ENCODE data around the gene ITM2B.
A peak's percentile ranks its signal among the peaks of the same experiment; 100 is the strongest.
"Not testable (repeated sequence)": the region's sequence is repeated elsewhere in the genome, so short reads cannot be mapped to it uniquely, and the experiment has no call there.

Gene ITM2B

GRCh38 chr13:48233046-48233888, at the start of gene ITM2B:
TSS of gene ITM2B (plus strand) at chr13:48233206. CDS start at chr13:48233361, 155 bp downstream.
- DNase-seq: peak; percentile 64 to 69

- DNase-seq: no peak
These were observed 48.7 kb upstream of the ITM2B start for GRCh38 chr13:48184260-48184659.

GRCh38 chr13:48185018-48185417, 48.0 kb upstream of the ITM2B start:
- DNase-seq: no peak

- DNase-seq: no peak
These were observed 46.3 kb upstream of the ITM2B start for GRCh38 chr13:48186722-48187121.

GRCh38 chr13:48188131-48188530, 44.9 kb upstream of the ITM2B start:
- DNase-seq: no peak

GRCh38 chr13:48188601-48189000, 44.4 kb upstream of the ITM2B start:
- no peak for DNase-seq

GRCh38 chr13:48189171-48189570, 43.8 kb upstream of the ITM2B start:
- DNase-seq: no peak

- DNase-seq: no peak
These were observed 40.5 kb upstream of the ITM2B start for GRCh38 chr13:48192411-48192935.

- DNase-seq: no peak
These were observed 38.6 kb upstream of the ITM2B start for GRCh38 chr13:48194379-48194754.

- no peak for DNase-seq
These were observed 33.5 kb upstream of the ITM2B start for GRCh38 chr13:48199404-48199946.

- DNase-seq: no peak
These were observed 32.0 kb upstream of the ITM2B start for GRCh38 chr13:48201044-48201443.

- not testable (repeated sequence) for DNase-seq
These were observed 25.8 kb upstream of the ITM2B start for GRCh38 chr13:48207207-48207606.

GRCh38 chr13:48210178-48210577, 22.8 kb upstream of the ITM2B start:
- DNase-seq: no peak

GRCh38 chr13:48214519-48215121, 18.4 kb upstream of the ITM2B start:
- DNase-seq: peak in 1 of 2 experiments; percentile 28

- not testable (repeated sequence) for DNase-seq
These were observed 17.3 kb upstream of the ITM2B start for GRCh38 chr13:48215511-48216203.

GRCh38 chr13:48216204-48216711, 16.7 kb upstream of the ITM2B start:
- DNase-seq: no peak

GRCh38 chr13:48220592-48220980, 12.4 kb upstream of the ITM2B start:
- DNase-seq: peak in 1 of 2 experiments; percentile 35

GRCh38 chr13:48220981-48221685, 11.9 kb upstream of the ITM2B start:
- no peak for DNase-seq

- no peak for DNase-seq
These were observed 11.3 kb upstream of the ITM2B start for GRCh38 chr13:48221686-48222187.

- DNase-seq: no peak
These were observed 10.4 kb upstream of the ITM2B start for GRCh38 chr13:48222358-48223301.

- DNase-seq: no peak
These were observed 8.3 kb upstream of the ITM2B start for GRCh38 chr13:48224701-48225100.

Data from activated CD4-positive, alpha-beta T cell treated with anti-CD3 and anti-CD28 coated beads, Interleukin-2, amount 50 U/mL, for 48 hours (primary cell).